CD4-positive, alpha-beta T cell (primary cell): Measurements from ENCODE around the gene SELENOS. TPM values are rescaled to one million over a fixed set of nuclear protein-coding genes. Genes with fewer than 3 reads are reported as not detected.

Experiments
- ATAC-seq: fragments of 200-7000 bp; cut with Tn5 transposase; one replicate; pipeline ENCODE4 v1.10.0; 2022; ENCODE audit warnings: mild to moderate bottlenecking; ENCODE audit not compliant: poor library complexity
- CTCF ChIA-PET: fragments of 350-600 bp; sonication (Branson Sonifier 250); formaldehyde crosslinking; loops from one replicate; lab custom pipeline; 2021; ENCODE audit warnings: antibody characterized with exemption, inconsistent platforms; lab: Charles Lee
- POLR2A ChIA-PET: fragments of 350-600 bp; sonication (Branson Sonifier 250); formaldehyde crosslinking; loops from one replicate; lab custom pipeline; 2021; ENCODE audit warnings: antibody characterized with exemption, inconsistent platforms; lab: Charles Lee
- DNase-seq, 14 experiments: peaks; one replicate each; pipeline ENCODE4 v3.0.0-alpha.2; 2013 to 2020; ENCODE audit warnings: mixed read lengths in 2 of 14
- H3K27ac ChIP-seq, 2 donors: one replicate each; pipeline versions ENCODE4 v1.5.1 to v1.7.0; 2013; ENCODE audit warnings: low read length in 2 of 2, low read depth in 1 of 2, mild to moderate bottlenecking in 1 of 2
- H3K27me3 ChIP-seq, 2 experiments: 1 replicate in 1 of 2; 2 replicates in 1 of 2; pipeline versions ENCODE4 v1.6.1 to v1.7.0; 2013; ENCODE audit warnings: low read length in 2 of 2, control low read depth in 1 of 2, mild to moderate bottlenecking in 1 of 2, moderate library complexity in 1 of 2; ENCODE audit not compliant: insufficient read depth in 2 of 2, control insufficient read depth in 1 of 2
- H3K36me3 ChIP-seq: one replicate; pipeline ENCODE4 v1.6.1; 2013; ENCODE audit warnings: low read length, control low read depth; ENCODE audit not compliant: insufficient read depth
- H3K4me1 ChIP-seq: one replicate; pipeline ENCODE4 v1.6.1; 2013; ENCODE audit warnings: low read length, control low read depth; ENCODE audit not compliant: insufficient read depth
- H3K4me3 ChIP-seq: one replicate; pipeline ENCODE4 v1.5.1; 2013; ENCODE audit warnings: mild to moderate bottlenecking, low read length, moderate library complexity
- H3K9me3 ChIP-seq, 2 experiments: 1 replicate in 1 of 2; 2 replicates in 1 of 2; pipeline versions ENCODE4 v1.6.1 to v1.7.0; 2013; ENCODE audit warnings: low read length in 2 of 2, mild to moderate bottlenecking in 2 of 2, control low read depth in 1 of 2, moderate library complexity in 1 of 2; ENCODE audit not compliant: control insufficient read depth in 1 of 2, insufficient read depth in 1 of 2
- H3K27ac Mint-ChIP-seq: one replicate; pipeline ENCODE4 v1.8.0; 2020; ENCODE audit warnings: mixed read lengths
- H3K27me3 Mint-ChIP-seq: one replicate; pipeline ENCODE4 v1.8.0; 2021; ENCODE audit warnings: mixed read lengths
- H3K36me3 Mint-ChIP-seq: one replicate; pipeline ENCODE4 v1.8.0; 2021; ENCODE audit warnings: low read depth, mixed read lengths
- H3K4me1 Mint-ChIP-seq: one replicate; pipeline ENCODE4 v1.8.0; 2021; ENCODE audit warnings: low read depth, mixed read lengths
- H3K4me3 Mint-ChIP-seq: one replicate; pipeline ENCODE4 v1.8.0; 2020; ENCODE audit warnings: mild to moderate bottlenecking, mixed read lengths
- H3K9me3 Mint-ChIP-seq: one replicate; pipeline ENCODE4 v1.8.0; 2020; ENCODE audit warnings: mixed read lengths
- CTCF ChIP-seq: fragments of 200-600 bp; IDR thresholded peaks from one replicate; pipeline ENCODE4 v1.8.0; 2022; ENCODE audit warnings: antibody characterized with exemption, mild to moderate bottlenecking
- intact Hi-C, 2 experiments: fragments of 100-400 bp; cut with DNase I in 1 of 2; cut with micrococcal nuclease in 1 of 2; formaldehyde crosslinking; loops; one replicate each; pipeline versions ENCODE4 v1.15.1 to v1.9.0; 2023 to 2025; cut with DNase I, micrococcal nuclease
- total RNA-seq, 174 experiments: library from RNA in 2 of 174; stranded (reverse) in 2 of 174; gene quantifications; one replicate each; pipeline ENCODE4 v1.2.3 and lab custom pipeline; 2021 to 2026

Gene SELENOS
- total RNA-seq, 2 experiments from 2014 or later: 41.7 to 48.5 TPM

GRCh38 chr15:101313041-101313761 is 35.9 kb upstream of the SELENOS start:
- H3K9me3 Mint-ChIP-seq: no peaks in the 10 kb centered on the region
- no peak for TF ChIP-seq CTCF
- no peak overlapping the region for H3K27ac ChIP-seq
- no peaks in the 10 kb centered on the region for H3K4me1 Mint-ChIP-seq
- POLR2A ChIA-PET: no interaction called here
- CTCF ChIA-PET: no interaction called here
- intact Hi-C loops: no loop called here
- peaks cover 21% of the 10 kb centered on the region for H3K27me3 Mint-ChIP-seq
- H3K36me3 ChIP-seq: no peaks in the 10 kb centered on the region
- no peak for DNase-seq
- no peak for ATAC-seq
- H3K9me3 ChIP-seq: no peaks in the 10 kb centered on the region
- no peaks in the 10 kb centered on the region for H3K36me3 Mint-ChIP-seq
- H3K4me1 ChIP-seq: no peaks in the 10 kb centered on the region
- H3K27me3 ChIP-seq: peaks cover 0 to 3% of the 10 kb centered on the region in 2 experiments
- H3K4me3 ChIP-seq: no peak overlapping the region
- H3K4me3 Mint-ChIP-seq: no peak overlapping the region
- no peak overlapping the region for H3K27ac Mint-ChIP-seq

GRCh38 chr15:101310508-101310907 is 33.2 kb upstream of the SELENOS start:
- no peaks in the 10 kb centered on the region for H3K9me3 ChIP-seq
- CTCF ChIA-PET: no interaction called here
- no peaks in the 10 kb centered on the region for H3K9me3 Mint-ChIP-seq
- POLR2A ChIA-PET: no interaction called here
- peaks cover 10% of the 10 kb centered on the region for H3K27me3 Mint-ChIP-seq
- no peaks in the 10 kb centered on the region for H3K4me1 Mint-ChIP-seq
- H3K4me3 Mint-ChIP-seq: no peak overlapping the region
- DNase-seq: no peak
- TF ChIP-seq CTCF: no peak
- no peak overlapping the region for H3K27ac ChIP-seq
- intact Hi-C loops: no loop called here
- H3K36me3 Mint-ChIP-seq: no peaks in the 10 kb centered on the region
- H3K36me3 ChIP-seq: no peaks in the 10 kb centered on the region
- peaks cover 0 to 2% of the 10 kb centered on the region in 2 experiments for H3K27me3 ChIP-seq
- no peaks in the 10 kb centered on the region for H3K4me1 ChIP-seq
- H3K4me3 ChIP-seq: no peak overlapping the region
- H3K27ac Mint-ChIP-seq: no peak overlapping the region
- no peak for ATAC-seq

GRCh38 chr15:101310161-101310480 is 32.8 kb upstream of the SELENOS start:
- Mint-ChIP-seq H3K4me3 (no peak overlapping the region), H3K27me3 (peaks cover 10% of the 10 kb centered on the region), H3K9me3 (no peaks in the 10 kb centered on the region), H3K4me1 (no peaks in the 10 kb centered on the region), H3K36me3 (no peaks in the 10 kb centered on the region), H3K27ac (no peak overlapping the region)
- H3K36me3 ChIP-seq: no peaks in the 10 kb centered on the region
- ChIA-PET POLR2A (no interaction called here), CTCF (no interaction called here)
- ATAC-seq (no peak), DNase-seq (peak in 1 of 14 experiments; percentile 25)
- peaks cover 0 to 2% of the 10 kb centered on the region in 2 experiments for H3K27me3 ChIP-seq
- no peak for TF ChIP-seq CTCF
- H3K4me1 ChIP-seq: no peaks in the 10 kb centered on the region
- no peak overlapping the region for H3K27ac ChIP-seq
- H3K9me3 ChIP-seq: no peaks in the 10 kb centered on the region
- intact Hi-C loops: no loop called here
- no peak overlapping the region for H3K4me3 ChIP-seq
